ENCODE results near the gene SEL1L3.
"Not testable (repeated sequence)": the region's sequence is repeated elsewhere in the genome, so short reads cannot be mapped to it uniquely, and the experiment has no call there.

The SEL1L3 gene

DNA sequence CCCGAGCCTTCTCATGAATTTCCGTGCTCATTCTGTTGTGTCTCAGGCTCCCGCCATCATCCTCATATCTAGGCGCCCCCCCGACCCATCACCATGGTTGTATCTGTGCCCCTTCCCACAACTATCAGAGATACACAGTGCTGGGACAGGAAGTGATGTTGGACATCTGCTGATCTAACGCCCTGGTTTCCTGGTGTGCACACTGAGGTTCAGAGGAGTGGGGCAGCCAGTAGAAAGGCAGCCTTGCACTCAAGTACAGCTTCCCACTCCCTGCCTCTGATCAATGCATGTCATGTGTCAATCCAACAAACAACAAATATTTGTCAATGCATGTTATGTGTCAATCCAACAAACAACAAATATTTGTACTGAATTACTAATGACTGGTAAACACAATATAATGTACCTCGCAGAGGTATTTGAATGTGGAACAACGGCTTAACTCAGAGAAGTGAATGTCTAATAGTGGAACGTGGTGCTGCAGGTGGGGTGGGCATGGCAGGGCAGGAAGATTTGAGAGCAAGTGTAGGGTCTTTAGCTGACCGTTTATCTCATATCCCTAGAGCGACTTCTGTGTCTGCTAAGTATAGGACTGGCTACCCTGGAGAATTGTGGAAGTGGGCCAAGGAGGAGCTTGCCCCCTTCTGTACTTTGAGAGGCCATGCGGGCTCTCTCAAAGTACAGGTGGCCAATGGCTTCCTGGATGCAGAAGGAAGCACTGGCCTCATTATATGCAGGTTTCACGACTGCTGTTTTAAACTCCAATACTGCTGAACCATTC, 10.3 kb upstream of the SEL1L3 start:
- DNase-seq (ENCODE audit: low read depth) = no peak
- H3K4me3 ChIP-seq (ENCODE audit: low read depth, low read length) = no peak overlapping the region
- TF ChIP-seq, protein P1, sequence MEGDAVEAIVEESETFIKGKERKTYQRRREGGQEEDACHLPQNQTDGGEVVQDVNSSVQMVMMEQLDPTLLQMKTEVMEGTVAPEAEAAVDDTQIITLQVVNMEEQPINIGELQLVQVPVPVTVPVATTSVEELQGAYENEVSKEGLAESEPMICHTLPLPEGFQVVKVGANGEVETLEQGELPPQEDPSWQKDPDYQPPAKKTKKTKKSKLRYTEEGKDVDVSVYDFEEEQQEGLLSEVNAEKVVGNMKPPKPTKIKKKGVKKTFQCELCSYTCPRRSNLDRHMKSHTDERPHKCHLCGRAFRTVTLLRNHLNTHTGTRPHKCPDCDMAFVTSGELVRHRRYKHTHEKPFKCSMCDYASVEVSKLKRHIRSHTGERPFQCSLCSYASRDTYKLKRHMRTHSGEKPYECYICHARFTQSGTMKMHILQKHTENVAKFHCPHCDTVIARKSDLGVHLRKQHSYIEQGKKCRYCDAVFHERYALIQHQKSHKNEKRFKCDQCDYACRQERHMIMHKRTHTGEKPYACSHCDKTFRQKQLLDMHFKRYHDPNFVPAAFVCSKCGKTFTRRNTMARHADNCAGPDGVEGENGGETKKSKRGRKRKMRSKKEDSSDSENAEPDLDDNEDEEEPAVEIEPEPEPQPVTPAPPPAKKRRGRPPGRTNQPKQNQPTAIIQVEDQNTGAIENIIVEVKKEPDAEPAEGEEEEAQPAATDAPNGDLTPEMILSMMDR (IDR thresholded peaks at IDR 0.05; ENCODE audit: low read depth, low read length, missing control alignments) = no peak

DNA sequence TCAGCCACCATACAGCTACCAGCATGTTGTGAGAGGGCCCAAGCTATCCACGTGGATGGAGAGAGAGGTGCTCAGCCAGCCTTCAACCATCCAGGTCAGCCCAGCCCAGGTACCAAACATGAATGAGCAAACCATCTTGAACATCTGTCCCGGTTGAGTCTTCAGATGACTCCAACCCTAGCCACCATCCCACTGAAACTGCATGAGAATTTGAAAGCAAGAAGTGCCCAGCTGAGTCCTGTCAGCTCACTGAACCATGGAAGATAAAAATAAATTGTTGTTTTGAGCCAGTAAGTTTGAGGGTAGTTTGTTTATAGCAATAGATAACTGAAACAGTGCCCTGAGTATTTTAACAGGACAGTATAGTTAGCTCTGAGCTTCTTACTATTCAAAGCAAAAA, 7.3 kb upstream of the SEL1L3 start:
- TF ChIP-seq, protein P1 (IDR thresholded peaks at IDR 0.05; ENCODE audit: low read depth, low read length, missing control alignments) = no peak
- peak; percentile 47 for DNase-seq (ENCODE audit: low read depth)

DNA sequence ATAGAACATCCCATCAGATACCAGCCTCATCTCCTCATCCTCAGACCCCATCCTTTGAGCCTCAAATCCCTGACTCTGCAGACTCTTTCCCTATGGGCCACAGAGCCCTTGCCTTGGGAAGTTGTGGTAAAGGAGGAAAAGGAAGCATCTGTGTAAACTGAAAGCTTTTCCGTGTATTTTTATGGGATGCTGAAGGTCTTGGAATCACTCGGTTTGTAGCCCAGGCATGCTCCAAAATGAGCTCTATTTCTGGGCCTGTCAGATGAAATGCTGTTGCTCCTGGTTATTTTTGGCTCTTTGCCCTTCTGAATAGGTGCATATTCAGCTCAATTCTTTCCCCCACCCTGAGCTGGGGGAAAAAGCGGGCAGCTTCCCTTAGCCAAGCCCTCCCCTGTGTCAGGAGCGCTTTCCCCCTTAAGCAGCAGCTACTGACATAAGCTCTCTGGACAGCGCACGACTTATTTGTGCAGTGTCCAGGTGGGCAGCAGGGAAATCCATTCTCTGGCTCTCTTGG, 5.0 kb upstream of the SEL1L3 start:
- DNase-seq (ENCODE audit: low read depth) = no peak
- TF ChIP-seq, protein P1 (IDR thresholded peaks at IDR 0.05; ENCODE audit: low read depth, low read length, missing control alignments) = no peak
- no peak overlapping the region for H3K4me3 ChIP-seq (ENCODE audit: low read depth, low read length)

More for the DNA sequence above, 7.3 kb upstream of the SEL1L3 start:
- no peak overlapping the region for H3K4me3 ChIP-seq (ENCODE audit: low read depth, low read length)

DNA sequence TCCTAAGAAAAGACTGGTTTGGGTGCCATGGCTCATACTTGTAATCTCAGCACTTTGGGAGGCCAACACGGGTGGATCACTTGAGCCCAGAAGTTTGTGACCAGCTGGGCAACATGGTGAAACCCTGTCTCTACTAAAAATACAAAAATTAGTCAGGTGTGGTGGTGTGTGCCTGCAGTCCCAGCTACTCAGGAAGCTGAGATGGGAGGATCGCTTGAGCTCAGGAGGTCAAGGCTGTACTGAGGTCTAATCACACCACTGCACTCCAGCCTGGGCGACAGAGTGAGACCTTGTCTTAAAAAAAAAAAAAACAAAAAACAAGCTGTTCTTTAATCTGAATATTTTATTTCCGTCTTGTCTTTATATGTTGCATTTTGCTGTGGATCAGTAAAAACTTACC, 3.6 kb upstream of the SEL1L3 start:
- DNase-seq (ENCODE audit: low read depth); H3K4me3 ChIP-seq (ENCODE audit: low read depth, low read length): not testable (repeated sequence)

DNA sequence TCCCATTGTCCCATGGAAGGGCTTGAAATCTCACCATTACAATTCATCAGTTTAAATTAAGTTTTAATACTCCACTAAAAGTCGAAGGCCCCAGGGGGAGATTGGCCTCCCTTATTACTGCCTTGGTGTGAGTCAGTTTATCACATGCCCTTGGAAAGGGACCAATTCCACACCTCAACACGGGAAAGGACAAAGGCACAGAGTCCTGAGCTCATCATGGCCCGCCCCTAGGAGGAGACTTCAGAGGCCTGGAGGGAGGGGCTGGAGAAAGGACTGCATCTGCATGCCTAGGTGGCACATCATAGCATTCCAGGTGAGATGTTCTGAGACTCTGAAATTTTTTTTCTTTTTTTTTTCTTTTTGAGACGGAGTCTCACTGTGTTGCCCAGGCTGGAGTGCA, 2.8 kb upstream of the SEL1L3 start:
- no peak for DNase-seq (ENCODE audit: low read depth)
- TF ChIP-seq, protein P1 (IDR thresholded peaks at IDR 0.05; ENCODE audit: low read depth, low read length, missing control alignments) = no peak
- no peak overlapping the region for H3K4me3 ChIP-seq (ENCODE audit: low read depth, low read length)

DNA sequence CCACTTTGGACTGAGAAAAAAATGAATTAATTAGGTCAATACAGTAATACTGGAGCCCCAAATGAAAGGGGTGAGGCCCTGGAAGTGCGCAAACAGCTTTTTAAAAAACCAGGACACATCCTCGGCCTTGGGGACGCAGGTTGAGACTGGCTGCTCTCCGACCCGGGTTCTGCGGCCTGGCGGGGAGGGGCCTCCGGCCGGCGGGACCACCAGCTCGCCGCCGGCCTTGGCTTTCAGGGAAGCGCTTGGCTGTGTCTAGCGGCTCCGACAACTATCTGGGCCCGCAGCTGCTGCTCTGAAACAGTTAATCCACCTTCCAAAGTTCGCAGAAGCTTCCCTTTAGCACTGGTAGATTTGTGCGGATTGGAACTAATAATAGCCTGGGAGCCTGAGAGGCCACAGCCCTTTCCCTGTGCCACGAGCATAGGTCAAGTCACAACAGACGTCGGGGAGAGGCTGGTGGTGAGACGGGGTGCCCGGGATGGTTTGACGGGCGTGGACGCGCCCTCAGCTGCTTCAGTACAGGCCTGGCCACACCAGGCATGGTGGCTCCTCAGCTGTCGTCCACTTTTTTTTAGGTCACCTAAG, 1.1 kb upstream of the SEL1L3 start:
- TF ChIP-seq, protein P1 (IDR thresholded peaks at IDR 0.05; ENCODE audit: low read depth, low read length, missing control alignments) = no peak
- H3K4me3 ChIP-seq (ENCODE audit: low read depth, low read length) = no peak overlapping the region
- DNase-seq (ENCODE audit: low read depth) = no peak

DNA sequence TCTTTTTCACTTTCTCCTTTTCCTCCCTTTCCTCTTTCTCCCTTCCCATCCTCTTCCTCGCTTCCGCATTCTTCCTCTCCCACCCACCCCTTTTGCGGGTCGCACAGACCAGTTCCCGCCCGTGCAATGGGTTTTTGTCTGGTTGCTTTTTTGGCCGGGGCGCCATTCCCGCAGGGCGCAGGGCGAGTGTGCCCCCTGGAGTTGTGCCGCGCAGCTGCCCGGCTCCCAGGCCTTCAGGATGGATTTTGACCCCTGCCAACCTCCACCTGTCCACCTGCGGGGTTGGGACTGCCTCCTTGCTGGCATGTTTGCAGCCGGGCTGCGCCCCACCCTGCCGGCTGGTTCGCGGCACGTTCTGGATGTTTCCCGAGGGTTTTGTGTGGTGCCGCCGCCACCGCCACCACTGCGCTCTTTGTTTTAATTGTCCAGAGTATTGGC, 578 bp upstream of the SEL1L3 start:
- TF ChIP-seq, protein P1 (IDR thresholded peaks at IDR 0.05; ENCODE audit: low read depth, low read length, missing control alignments) = peak; percentile 16

More for the DNA sequence above, 578 bp upstream of the SEL1L3 start:
- peak overlapping the region; percentile 37 for H3K4me3 ChIP-seq (ENCODE audit: low read depth, low read length)
- no peak for DNase-seq (ENCODE audit: low read depth)

Measured in GM12864 (cell line).